Stimulated activated CD4-positive, alpha-beta T cell treated with anti-CD3 and anti-CD28 coated beads, Interleukin-2, amount 100 ng/mL, for 4 hours (primary cell): ENCODE measurements around the gene RBM24.

ENCODE experiments used
- DNase-seq: peaks from one replicate; pipeline ENCODE4 v3.0.0-alpha.2; 2020; ENCODE audit warnings: low read depth

Gene RBM24

DNA sequence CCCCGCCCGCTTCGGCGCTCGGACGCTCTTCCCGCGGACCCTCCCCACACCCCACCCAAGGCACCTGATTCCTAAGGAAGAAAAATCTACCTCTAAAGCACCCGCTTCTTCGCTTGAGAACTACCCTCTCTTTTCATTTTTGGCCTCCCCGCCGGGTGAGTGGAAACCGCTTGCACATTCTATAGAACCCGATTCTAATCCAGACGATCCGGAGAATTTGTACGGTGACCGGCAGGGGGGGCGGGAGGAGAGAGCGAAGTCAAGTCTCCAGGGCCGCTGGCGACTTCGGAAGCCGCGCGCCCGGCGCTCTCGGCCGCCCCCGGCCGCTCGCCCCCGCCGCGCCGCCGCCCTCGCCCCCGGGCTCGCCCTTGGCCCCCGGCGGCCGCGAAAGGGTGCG, at the start of gene RBM24:
TSS of gene RBM24 (plus strand) at position 262 of the 397 bp plus-strand sequence. CDS start 221 bp downstream, outside the sequence.
- peak; percentile 6 for DNase-seq

DNA sequence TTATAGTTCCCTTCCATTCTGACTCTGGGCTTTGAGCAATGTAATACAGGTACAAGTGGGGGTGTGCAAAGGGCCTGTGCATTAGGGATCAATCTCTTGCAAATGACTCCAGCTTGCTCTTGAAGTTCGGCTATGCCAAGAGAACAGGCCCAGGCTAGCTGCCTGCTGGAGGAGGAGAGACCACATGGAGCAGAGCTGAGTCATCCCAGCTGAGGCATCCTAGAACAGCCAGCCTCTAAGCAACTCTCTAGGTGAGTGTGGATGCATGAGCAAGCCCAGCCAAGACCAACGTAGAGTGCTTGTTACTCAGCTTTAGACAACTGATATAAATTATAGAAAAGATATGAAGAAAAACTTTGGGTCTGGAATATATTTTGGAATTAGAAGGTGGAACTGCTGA, 47.6 kb upstream of the RBM24 start:
- no peak for DNase-seq

DNA sequence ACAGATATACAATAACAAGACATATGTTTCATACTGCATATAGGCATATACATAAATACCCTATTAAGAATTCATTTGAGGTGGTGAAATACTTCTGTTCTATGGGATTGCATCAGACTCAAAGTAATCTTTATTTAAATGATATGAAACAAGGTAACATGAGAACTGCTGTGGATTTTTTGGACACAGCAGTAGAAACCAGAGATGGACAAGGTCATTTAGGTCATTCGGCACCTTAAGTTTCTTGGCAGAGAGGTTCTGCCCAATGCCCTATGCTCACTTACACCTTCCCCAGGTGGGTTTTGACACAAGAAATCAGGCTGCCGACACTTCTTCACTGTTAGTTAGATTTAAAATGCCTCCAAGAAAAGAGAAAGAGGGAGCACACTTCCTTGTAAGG, 43.9 kb upstream of the RBM24 start:
- no peak for DNase-seq

DNA sequence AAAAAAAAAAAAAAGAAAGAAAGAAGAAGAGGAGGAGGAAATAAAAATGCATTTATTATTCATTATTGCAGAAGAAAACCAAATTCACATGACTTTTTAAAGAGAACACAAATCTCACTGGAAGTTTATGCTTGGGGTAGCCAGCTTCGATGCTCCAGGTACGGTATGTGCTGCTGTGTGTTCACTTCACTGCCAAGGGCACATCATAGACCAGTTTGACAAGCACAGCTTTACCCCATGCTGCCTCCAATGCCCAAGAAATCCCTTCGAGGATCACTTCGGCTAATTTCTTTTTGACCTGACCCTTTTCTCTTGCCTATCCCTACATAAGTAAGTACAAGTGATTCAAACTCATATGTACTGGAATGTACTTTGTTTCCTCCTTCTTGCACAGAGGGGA, 41.9 kb upstream of the RBM24 start:
- DNase-seq, result no peak

DNA sequence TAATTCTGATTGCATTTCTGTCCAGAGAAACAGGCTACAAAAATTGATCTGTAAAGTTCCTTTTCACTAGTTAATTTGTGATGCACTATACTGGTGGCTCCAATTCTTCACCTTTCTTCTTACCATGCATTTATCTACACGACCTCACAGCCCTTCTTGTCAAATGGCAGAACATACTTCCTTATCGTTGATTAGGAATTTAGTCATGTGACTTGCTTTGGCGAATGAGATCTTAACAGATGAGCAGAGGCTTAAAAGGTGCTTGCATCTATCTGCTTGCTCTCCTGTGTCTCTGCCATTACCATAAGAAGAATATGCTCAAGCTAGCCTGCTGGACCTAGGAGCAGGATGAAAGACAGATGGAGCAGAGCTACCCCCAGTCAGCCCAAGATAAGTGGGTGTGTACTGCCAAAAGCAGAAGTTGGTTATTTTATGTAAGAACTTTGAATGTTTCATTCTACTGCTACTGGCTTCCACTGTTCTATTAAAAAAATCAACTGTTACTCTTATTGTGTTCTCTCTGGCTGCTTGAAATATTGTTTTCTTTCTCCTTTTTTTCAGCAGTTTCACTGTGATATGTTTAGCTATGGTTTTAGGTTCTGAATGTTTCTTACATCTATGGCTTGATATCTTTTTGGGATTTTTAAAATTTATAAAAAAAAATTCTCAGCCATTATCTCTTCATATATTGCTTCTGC, 40.2 kb upstream of the RBM24 start:
- DNase-seq, result no peak

DNA sequence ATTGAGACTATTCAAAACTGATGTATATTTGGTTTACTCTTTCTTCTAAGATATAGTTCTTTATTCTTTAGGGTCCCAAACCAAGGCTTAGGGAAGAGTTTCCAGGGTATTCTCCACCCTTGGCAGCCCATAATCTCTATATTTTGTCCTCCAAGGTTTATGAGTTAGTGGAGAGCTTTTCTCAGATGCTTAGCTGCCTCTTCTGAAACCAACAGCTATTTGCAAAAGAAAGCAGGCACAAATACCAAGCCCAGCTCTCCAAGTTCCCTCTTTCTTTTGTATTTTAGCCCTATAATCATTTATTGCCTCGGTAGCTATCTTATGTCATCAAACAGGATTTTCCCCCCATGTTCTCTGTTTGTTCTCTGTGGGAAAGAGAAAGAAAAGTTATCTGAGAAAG, 39.1 kb upstream of the RBM24 start:
- DNase-seq, result no peak

DNA sequence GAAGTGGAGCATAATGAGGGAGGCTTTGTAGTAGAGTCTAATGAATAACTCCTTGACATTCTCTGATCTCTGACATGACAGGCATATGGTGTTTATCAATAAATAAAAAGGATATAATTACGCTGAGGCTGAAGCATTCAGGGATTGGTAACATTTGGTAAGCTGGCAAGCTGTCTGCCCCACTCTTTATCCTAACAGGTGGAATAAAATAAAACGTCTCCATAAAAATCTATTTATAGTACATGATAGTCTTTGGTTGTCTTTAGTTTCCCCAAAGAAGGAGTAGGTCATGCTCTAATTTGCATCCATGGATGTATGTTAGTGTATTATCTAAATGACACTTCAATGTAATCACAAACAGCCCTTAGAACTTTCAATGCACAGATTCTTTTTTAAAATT, 30.9 kb upstream of the RBM24 start:
- no peak for DNase-seq

DNA sequence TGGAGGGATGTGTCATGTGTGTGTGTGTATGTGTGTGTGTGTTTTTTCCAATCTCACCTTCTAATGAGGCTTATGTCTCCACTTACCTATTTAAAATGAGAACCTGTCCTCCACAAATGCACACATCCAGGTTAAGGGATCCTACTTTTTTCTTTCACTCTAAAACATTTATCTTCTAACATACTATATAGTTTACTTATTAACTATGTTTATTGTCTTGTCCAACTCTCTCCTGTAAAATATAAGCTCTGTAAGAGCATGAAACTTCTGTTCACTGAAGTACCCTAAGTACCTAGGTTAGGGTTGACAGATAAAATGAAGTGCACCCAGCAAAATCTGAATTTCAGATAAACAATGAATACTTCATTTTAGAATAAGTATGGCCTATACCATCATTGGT, 29.2 kb upstream of the RBM24 start:
- no peak for DNase-seq

DNA sequence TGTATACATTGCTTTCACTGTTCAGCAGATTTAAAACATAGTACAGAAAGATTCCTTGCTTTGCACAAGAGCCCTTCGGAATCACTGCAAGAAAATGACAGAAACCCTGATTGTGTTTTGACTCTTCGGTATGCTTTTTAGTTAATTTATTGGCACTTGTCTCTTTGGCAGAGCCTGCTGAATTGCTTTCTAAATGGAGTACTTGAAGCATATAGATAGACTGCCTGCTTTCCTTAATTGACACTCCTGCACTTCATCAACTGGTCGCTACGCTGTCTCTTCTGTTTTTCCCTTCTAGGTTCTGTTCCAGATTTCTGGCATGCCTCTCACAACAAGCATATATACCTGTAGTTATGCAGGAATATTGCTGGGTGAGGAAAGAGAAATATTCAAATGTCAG, 22.4 kb upstream of the RBM24 start:
- DNase-seq, result no peak

DNA sequence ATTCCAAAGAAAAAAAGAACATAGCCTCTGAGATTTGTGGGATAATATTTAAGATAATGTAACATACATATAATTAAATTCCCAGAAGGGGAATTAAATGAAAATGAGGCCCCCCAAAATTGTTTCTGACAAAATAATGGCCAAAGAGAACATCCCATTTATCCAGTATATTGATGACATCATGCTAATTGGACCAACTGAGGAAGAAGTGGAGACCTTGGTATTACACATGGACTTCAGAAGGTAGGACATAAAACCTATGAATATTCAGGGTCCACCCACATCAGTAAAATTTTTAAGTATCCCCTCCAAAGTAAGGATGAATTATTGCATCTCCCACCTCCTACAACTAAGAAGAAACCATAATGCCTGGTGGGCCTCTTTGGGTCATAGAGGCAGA, 15.6 kb upstream of the RBM24 start:
- no peak for DNase-seq

DNA sequence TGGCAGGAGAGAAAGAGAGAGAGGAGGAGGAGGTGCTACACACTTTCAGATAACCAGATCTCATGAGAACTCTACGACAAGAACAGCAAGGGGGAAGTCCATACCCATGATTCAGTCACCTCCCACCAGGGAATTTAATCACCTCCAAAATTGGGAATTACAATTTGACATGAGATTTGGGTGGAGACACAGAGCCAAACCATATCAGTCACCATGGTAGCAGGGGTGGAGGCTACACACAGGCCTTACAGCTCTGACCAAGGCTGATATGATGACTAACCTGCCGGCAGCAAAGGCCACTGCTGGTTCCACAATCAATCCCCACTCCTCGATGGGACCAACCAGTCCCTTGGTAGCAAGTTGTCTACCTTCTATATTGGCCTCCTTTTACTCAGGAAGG, 13.6 kb upstream of the RBM24 start:
- no peak for DNase-seq

DNA sequence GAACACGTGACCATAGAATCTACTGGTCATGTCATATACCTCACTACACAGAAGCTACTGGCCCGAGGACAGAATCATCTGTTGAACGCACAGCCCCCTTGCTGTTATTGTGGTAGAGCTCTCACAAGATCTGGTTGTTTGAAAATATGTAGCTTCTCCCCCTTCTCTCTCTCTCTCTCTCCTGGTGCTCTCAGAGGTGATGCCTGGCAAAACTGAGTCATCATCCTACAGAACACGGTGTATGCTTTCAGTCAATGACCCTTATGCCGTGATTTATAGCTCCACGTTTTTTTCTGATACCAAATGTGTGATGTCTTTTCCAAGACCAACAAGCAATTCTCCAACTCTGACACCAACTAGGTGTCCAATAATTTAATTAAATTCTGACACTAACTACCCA, 13.0 kb upstream of the RBM24 start:
- DNase-seq, result no peak

DNA sequence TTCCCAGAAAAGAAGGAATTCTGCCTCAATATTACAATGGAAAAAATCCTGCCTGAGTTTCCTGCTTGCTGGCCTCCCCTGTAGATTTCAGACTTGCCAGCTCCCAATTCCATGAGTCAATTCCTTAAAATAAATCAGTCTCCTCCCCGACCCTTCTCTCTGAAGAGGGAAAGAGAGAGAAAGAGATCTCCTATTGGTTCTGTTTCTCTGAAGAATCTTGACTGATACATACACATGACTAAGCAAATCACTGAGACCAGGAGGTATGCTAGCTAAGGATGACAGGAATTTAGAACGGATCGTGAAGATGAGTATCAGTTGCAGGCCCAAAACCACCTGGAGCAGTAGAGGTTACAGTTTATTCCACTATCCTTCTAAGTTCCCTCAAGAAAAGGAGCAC, 11.3 kb upstream of the RBM24 start:
- DNase-seq, result no peak

DNA sequence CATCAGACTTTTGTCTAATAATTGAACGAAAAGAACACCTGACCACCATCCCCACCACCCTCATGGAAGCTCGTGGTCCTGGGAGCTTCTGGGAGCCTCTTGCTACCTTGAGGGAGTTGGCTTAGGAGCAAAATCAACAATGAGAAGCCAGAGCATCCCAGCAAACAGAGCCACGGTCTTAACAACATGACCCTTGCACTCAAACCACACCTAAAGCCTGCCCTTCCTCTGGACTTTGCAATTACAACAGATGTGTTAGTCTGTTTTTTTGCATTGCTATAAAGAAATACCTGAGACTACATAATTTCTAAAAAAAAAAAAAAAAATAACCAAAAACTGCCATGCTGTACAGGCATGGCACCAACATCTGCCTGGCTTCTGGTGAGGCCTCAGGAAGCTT, 9.5 kb upstream of the RBM24 start:
- no peak for DNase-seq

DNA sequence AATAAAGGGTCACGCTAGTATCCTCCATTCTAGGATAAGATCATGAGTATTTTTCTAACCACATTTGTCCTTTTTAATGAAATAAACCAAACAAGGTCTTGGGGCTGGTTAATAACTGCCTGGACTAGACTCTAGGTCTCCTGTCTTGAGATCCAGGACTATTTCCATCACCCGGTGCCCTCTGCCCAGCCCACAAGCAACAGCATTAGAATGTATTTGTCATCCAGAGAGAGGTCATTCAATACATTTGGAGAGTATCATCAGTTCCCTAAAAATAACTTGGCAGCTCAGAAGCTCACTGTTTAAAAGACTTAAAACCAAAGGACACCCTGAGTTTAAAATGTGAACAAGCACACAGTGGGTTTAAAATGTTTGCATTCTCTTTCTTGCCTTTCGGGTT, 4.4 kb upstream of the RBM24 start:
- no peak for DNase-seq

DNA sequence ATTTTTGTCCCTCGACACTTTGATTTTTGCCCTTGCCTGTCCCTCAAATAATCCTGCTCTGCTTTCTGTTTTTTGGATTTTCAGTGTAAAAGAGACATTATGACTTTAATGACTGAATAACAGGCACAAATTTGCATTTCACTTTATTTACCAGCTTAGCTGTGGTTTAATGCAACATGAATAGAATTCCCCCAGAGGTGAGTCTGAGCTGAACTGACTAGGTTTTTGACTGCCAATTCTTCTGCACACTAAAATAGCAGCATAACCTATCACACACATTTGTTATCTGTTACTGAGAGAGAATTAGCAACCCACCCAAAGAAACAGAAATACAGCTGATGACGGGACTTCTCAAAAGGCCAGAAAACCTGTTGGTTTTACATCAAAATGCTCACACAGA, 3.9 kb upstream of the RBM24 start:
- no peak for DNase-seq

DNA sequence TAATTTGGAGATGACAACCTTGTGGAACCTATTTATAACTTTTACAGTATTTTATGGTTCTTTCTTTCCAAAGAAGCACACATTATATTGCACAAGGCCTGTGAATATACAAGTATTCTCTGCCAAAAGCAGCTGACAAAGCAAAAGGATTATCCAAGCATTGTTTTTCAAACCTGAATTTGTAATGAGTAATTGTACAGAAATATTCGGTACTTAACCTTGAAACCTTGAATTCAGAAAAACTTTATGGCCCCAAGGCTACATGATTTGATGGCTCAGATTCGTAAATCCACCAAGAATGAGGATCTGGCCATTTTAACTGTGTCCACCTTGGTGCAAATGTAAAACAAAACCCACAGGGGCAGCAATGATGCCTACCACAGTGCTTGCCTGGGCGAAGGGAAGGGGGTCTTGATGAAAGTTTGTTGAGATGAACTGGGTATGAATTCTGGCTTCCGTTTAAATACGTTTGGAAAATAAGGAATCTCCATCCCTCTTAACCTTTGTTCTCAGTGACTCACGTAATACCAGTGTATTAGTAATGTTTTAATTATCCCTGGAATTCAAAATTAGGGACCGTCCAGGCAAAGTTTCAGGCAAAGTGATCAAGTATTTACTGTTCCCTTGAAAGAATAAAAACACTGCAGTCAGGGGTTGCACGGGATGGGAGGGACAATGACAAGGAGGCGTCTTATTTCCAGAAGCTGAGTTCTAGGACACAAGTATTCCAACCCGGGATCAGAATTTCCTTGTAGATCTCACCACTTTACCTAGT, 2.7 kb upstream of the RBM24 start:
- DNase-seq, result no peak

DNA sequence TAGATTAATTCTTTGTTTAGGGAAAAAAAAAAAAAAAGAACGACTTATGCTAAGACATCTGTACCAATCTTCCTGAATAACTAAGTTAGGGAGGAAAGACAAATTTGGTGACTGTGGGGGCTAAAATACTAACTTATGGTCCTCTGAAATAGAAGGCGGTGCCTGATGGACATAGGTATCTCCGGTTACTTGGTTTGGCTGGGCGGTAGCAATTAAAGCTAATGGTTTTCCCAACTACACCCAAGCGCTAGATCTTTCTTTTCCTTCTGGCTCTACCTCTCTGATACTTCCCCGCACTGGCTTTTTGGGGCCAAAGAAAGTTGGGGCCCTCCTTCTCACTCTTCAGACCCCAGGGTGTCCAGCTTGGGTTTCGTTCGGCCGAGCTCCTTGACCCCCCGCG, 1.0 kb upstream of the RBM24 start:
- no peak for DNase-seq

DNA sequence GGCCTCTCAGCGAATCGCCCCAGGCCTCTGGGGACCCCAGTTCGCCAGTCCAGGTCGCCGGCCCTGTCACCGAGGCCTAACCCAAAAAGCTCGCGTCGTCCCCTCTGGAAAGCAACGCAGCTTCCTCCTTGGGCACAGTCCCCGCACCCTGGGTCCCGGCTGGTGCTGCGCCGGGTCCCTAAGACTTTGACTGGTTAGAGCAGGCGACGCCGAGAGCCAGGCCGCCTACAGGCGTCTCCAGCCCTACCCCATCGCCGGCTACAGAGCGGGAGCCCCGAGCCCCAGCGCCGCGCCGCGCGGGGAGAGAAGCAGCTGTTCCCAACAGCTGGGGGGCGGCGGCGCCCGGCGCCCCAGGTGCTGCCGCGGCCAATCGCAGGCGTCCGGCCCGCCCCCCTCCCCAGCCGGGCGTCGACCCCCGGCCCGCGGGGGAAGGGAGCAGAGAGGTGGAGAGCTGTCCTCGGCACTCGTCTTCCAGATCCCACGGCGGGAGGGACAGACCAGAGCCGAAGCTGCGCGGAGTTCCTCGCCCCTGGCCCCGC, 540 bp upstream of the RBM24 start:
- no peak for DNase-seq

DNA sequence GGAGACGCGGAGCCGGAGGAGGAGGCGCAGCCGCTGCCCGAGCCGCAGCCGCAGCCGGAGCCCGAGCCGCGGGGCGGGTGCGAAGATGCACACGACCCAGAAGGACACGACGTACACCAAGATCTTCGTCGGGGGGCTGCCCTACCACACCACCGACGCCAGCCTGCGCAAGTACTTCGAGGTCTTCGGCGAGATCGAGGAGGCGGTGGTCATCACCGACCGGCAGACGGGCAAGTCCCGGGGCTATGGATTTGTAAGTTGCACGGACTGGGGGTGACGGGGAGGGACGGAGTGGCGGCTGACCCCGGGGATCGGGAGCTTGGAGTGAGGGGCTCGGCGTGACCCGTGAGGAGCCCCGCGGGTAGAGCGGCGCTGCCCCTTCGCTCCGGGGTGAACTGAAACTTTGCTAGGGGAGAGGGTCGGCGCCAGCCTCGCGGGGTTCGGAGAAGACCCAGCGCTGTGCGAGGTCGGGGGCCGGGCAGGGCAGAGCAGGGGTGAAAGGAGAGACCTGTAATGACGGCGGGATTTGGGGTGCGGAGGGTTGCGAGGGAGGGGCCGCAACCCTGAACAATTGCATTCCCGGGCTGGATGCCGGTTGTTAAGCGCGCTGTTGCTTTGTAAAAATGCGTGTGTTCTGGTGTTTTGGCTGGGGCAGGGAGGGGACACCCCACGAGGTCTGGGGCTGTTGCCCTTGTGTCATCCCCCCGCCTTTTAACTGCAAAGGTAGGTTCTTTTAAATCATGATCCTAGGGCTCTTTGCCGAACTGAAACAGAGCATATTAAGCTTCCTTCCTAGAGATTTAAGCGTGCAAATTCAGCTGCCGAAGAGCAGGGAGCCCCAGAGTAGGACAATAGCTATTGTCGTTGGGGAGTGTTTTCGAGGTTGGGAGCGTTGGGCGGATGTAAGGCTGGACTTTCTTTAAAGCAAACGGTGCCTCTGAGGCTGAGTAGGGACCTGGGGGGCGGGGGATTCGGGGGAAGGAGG, 628 bp downstream of the RBM24 start:
- no peak for DNase-seq

DNA sequence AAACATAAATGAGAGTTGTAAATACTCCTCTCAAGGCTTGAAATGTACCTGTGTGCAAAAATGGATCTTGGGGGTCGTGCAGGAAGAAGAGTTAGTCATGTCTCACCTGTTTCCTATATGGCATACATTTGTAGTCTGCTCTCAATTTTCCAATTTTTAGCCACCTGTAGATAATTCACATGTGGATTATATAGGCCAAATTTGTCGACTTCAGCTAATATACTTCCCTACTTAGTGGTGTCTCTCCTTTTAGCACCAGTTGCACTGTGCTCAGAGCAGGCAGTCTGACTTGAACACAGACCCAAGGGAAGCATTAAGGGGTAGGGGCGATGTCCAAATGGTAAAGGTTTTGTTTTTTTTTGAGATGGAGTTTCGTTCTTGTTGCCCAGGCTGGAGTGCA, 1.9 kb downstream of the RBM24 start:
- no peak for DNase-seq

DNA sequence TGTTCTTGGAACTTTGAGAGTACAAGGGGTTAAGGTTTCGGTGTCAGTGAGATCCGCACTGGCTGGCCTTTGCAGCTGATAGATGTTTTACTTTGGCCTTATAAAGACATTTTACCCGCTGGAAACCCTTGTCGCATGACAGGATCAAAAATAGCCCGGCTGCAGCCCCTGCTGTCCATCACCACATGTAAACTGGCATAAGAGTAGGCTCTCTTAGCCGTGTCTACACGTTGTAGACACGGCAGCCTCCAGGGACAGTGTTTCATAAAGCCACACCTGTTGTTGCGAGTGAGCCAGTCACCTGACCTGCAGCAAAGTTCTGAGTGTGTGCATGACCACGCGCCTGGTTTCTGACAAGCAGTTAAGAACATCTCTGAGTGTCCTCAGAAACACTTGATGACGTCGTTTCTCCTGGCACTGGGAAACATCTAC, 8.5 kb downstream of the RBM24 start:
- no peak for DNase-seq
